Measurements from ENCODE around the gene HINT3.
"Not testable (repeated sequence)": the region's sequence is repeated elsewhere in the genome, so short reads cannot be mapped to it uniquely, and the experiment has no call there.

Gene HINT3

GRCh38 chr6:125950293-125950692 lies 6.3 kb upstream of the HINT3 start:
- no peaks in the 10 kb centered on the region for H3K4me1 ChIP-seq (ENCODE audit: low read depth, poor library complexity, severe bottlenecking)
- H3K27me3 ChIP-seq (ENCODE audit: insufficient read depth, low read depth) = no peaks in the 10 kb centered on the region
- TF ChIP-seq, protein P1, sequence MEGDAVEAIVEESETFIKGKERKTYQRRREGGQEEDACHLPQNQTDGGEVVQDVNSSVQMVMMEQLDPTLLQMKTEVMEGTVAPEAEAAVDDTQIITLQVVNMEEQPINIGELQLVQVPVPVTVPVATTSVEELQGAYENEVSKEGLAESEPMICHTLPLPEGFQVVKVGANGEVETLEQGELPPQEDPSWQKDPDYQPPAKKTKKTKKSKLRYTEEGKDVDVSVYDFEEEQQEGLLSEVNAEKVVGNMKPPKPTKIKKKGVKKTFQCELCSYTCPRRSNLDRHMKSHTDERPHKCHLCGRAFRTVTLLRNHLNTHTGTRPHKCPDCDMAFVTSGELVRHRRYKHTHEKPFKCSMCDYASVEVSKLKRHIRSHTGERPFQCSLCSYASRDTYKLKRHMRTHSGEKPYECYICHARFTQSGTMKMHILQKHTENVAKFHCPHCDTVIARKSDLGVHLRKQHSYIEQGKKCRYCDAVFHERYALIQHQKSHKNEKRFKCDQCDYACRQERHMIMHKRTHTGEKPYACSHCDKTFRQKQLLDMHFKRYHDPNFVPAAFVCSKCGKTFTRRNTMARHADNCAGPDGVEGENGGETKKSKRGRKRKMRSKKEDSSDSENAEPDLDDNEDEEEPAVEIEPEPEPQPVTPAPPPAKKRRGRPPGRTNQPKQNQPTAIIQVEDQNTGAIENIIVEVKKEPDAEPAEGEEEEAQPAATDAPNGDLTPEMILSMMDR (conservative IDR thresholded peaks at IDR 0.05; ENCODE audit: low read depth, low read length) = no peak
- H2AFZ ChIP-seq (ENCODE audit: low read depth) = no peak overlapping the region
- H3K9ac ChIP-seq = no peak overlapping the region
- H3K79me2 ChIP-seq (ENCODE audit: insufficient read depth, low read depth) = no peaks in the 10 kb centered on the region
- H4K20me1 ChIP-seq (ENCODE audit: insufficient read depth) = no peaks in the 10 kb centered on the region
- no peaks in the 10 kb centered on the region for H3K36me3 ChIP-seq (ENCODE audit: insufficient read depth)
- H3K27ac ChIP-seq = no peak overlapping the region
- no peak overlapping the region for H3K4me3 ChIP-seq (IDR thresholded peaks at IDR 0.05; ENCODE audit: insufficient read depth, low read depth, low read length)
- H3K4me2 ChIP-seq = no peak overlapping the region

- not testable (repeated sequence) for H3K4me3 ChIP-seq (IDR thresholded peaks at IDR 0.05; ENCODE audit: insufficient read depth, low read depth, low read length); H3K36me3 ChIP-seq (ENCODE audit: insufficient read depth); H2AFZ ChIP-seq (ENCODE audit: low read depth); H3K4me1 ChIP-seq (ENCODE audit: low read depth, poor library complexity, severe bottlenecking); H3K27me3 ChIP-seq (ENCODE audit: insufficient read depth, low read depth); H3K9ac ChIP-seq; H3K4me2 ChIP-seq; H3K27ac ChIP-seq; H3K79me2 ChIP-seq (ENCODE audit: insufficient read depth, low read depth); H4K20me1 ChIP-seq (ENCODE audit: insufficient read depth)
Observed at GRCh38 chr6:125950716-125951115, 5.9 kb upstream of the HINT3 start.

DNA sequence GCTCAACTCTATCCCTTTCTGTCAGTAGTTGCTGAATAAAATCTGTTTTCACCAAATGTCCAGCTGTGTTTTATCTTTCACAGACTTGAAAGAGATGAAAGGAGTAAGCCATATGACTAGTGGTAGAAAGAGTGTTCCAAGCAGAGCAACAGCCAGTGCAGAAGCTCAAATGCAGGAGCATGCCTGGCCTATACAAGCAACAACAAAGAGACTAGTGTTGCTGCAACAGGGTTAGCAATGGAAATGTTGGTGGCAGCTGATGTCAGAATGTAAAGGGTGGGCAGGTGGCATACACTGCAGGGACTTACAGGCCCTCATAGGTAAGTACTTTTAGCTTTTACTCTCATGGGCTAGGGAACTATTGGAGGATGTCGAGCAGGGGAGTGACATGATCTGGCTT lies 5.2 kb upstream of the HINT3 start:
- no peaks in the 10 kb centered on the region for H3K36me3 ChIP-seq (ENCODE audit: insufficient read depth)
- no peaks in the 10 kb centered on the region for H4K20me1 ChIP-seq (ENCODE audit: insufficient read depth)
- H3K4me1 ChIP-seq (ENCODE audit: low read depth, poor library complexity, severe bottlenecking) = peaks cover 6% of the 10 kb centered on the region
- no peak overlapping the region for H2AFZ ChIP-seq (ENCODE audit: low read depth)
- H3K27ac ChIP-seq = no peak overlapping the region
- TF ChIP-seq, protein P1 (conservative IDR thresholded peaks at IDR 0.05; ENCODE audit: low read depth, low read length) = no peak
- H3K4me2 ChIP-seq = no peak overlapping the region
- no peak overlapping the region for H3K4me3 ChIP-seq (IDR thresholded peaks at IDR 0.05; ENCODE audit: insufficient read depth, low read depth, low read length)
- H3K27me3 ChIP-seq (ENCODE audit: insufficient read depth, low read depth) = no peaks in the 10 kb centered on the region
- no peak overlapping the region for H3K9ac ChIP-seq
- no peaks in the 10 kb centered on the region for H3K79me2 ChIP-seq (ENCODE audit: insufficient read depth, low read depth)

DNA sequence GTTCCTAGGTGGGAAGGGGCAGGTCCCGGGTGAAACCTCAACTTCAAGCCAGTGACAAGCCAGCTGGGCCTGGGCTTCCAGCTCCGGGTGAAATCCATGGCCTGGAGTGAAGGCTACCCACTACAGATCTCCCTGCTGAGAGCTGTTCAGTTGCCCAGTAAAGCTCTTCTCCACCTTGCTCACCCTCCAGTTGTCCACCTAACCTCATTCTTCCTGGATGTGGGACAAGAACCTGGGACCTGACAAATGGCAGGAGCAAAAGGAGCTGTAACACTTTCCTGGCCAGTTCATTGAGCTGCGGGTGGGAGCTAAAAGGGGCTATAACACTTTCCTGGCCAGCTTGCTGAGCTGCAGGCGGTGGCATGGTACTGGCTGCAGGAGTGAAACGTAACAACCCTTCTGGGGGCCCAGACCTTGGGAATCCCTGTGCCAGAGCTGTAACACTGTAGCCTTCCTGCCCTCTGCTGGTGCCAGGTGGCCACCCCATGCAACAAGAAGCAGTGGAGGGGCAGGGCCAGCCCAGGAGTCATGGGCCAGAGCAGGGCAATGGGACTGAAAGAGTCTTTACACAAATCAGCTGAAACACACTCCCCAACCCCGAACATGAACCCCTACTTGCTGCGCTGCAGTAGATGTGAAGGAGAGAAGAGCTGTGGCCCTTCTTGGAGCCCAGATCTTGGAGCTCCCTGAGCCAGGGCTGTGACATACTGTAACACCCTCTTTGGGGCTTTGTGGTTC lies 3.6 kb upstream of the HINT3 start:
- no peak overlapping the region for H2AFZ ChIP-seq (ENCODE audit: low read depth)
- no peaks in the 10 kb centered on the region; the same call in 1 of the 2 replicates for H3K79me2 ChIP-seq (ENCODE audit: insufficient read depth, low read depth)
- H3K36me3 ChIP-seq (ENCODE audit: insufficient read depth) = no peaks in the 10 kb centered on the region
- H3K27me3 ChIP-seq (ENCODE audit: insufficient read depth, low read depth) = no peaks in the 10 kb centered on the region
- peaks cover 11% of the 10 kb centered on the region for H3K4me1 ChIP-seq (ENCODE audit: low read depth, poor library complexity, severe bottlenecking)
- H3K27ac ChIP-seq = no peak overlapping the region
- no peaks in the 10 kb centered on the region for H4K20me1 ChIP-seq (ENCODE audit: insufficient read depth)
- H3K4me3 ChIP-seq (IDR thresholded peaks at IDR 0.05; ENCODE audit: insufficient read depth, low read depth, low read length) = no peak overlapping the region
- TF ChIP-seq, protein P1 (conservative IDR thresholded peaks at IDR 0.05; ENCODE audit: low read depth, low read length) = no peak
- no peak overlapping the region for H3K4me2 ChIP-seq
- no peak overlapping the region for H3K9ac ChIP-seq

GRCh38 chr6:125953502-125953875 lies 3.1 kb upstream of the HINT3 start:
- no peak overlapping the region for H3K9ac ChIP-seq
- TF ChIP-seq, protein P1 (conservative IDR thresholded peaks at IDR 0.05; ENCODE audit: low read depth, low read length) = no peak
- H3K79me2 ChIP-seq (ENCODE audit: insufficient read depth, low read depth) = no peaks in the 10 kb centered on the region; the same call in 1 of the 2 replicates
- peaks cover 12% of the 10 kb centered on the region for H3K4me1 ChIP-seq (ENCODE audit: low read depth, poor library complexity, severe bottlenecking)
- no peak overlapping the region for H2AFZ ChIP-seq (ENCODE audit: low read depth)
- H3K27ac ChIP-seq = no peak overlapping the region
- no peaks in the 10 kb centered on the region for H3K27me3 ChIP-seq (ENCODE audit: insufficient read depth, low read depth)
- no peaks in the 10 kb centered on the region for H3K36me3 ChIP-seq (ENCODE audit: insufficient read depth)
- H3K4me3 ChIP-seq (IDR thresholded peaks at IDR 0.05; ENCODE audit: insufficient read depth, low read depth, low read length) = no peak overlapping the region
- H3K4me2 ChIP-seq = no peak overlapping the region
- H4K20me1 ChIP-seq (ENCODE audit: insufficient read depth) = no peaks in the 10 kb centered on the region
